SU-DHL-6 (cell line): Measurements from ENCODE around the gene XRCC6.

Source experiments
- H2AFZ ChIP-seq: fragments of 200-600 bp; sonication (generic); 2 replicates; pipeline ENCODE4 v1.6.1; 2014; ENCODE audit warnings: low read depth, mild to moderate bottlenecking, moderate library complexity, mixed read lengths, antibody characterized with exemption, low read length; ENCODE audit not compliant: severe bottlenecking
- H3F3A ChIP-seq: fragments of 200-600 bp; shearing (Covaris generic); 2 replicates; pipeline ENCODE4 v1.6.0; 2016; ENCODE audit warnings: antibody characterized with exemption, mild to moderate bottlenecking; ENCODE audit not compliant: insufficient read depth
- H3K27ac ChIP-seq: fragments of 200-600 bp; sonication (generic); 2 replicates; pipeline ENCODE4 v1.5.1; 2016; ENCODE audit warnings: low read depth, mild to moderate bottlenecking, low read length, moderate library complexity, mixed read lengths
- H3K27me3 ChIP-seq: fragments of 200-600 bp; sonication (generic), shearing (Covaris generic); 2 replicates; pipeline ENCODE4 v1.6.0; 2014; ENCODE audit warnings: mild to moderate bottlenecking, low read length
- H3K36me3 ChIP-seq: fragments of 200-600 bp; sonication (generic); 2 replicates; pipeline ENCODE4 v1.6.1; 2014; ENCODE audit warnings: mild to moderate bottlenecking, low read length, mixed read lengths
- H3K4me2 ChIP-seq: fragments of 300-600, 200-600 bp; shearing (Covaris generic), sonication (generic); 2 replicates; pipeline ENCODE4 v1.6.0; 2014; ENCODE audit warnings: low read length, low read depth, mild to moderate bottlenecking; ENCODE audit not compliant: poor library complexity, severe bottlenecking
- H3K4me3 ChIP-seq: fragments of 200-600 bp; sonication (generic); 2 replicates; pipeline ENCODE4 v1.5.1; 2014; ENCODE audit warnings: antibody characterized with exemption, low read length, mild to moderate bottlenecking, mixed read lengths; ENCODE audit not compliant: insufficient read depth, poor library complexity, severe bottlenecking
- H3K79me2 ChIP-seq: fragments of 200-600 bp; sonication (generic); 2 replicates; pipeline ENCODE4 v1.6.1; 2014; ENCODE audit warnings: mild to moderate bottlenecking, low read length, moderate library complexity; ENCODE audit not compliant: insufficient read depth
- H3K9ac ChIP-seq: fragments of 200-600 bp; sonication (generic); 2 replicates; pipeline ENCODE4 v1.7.0; 2014; ENCODE audit warnings: mild to moderate bottlenecking, low read length
- H3K9me2 ChIP-seq: fragments of 200-600 bp; sonication (generic); replicated peaks from 2 replicates; pipeline ENCODE4 v1.6.1; 2014; ENCODE audit warnings: low read length; ENCODE audit not compliant: insufficient read depth
- H3K9me3 ChIP-seq: fragments of 200-600 bp; sonication (generic); 2 replicates; pipeline ENCODE4 v1.6.1; 2014; ENCODE audit warnings: low read length, mixed read lengths; ENCODE audit not compliant: insufficient read depth
- H4K20me1 ChIP-seq: fragments of 200-600 bp; sonication (generic); 2 replicates; pipeline ENCODE4 v1.6.1; 2014; ENCODE audit warnings: low read depth, mild to moderate bottlenecking, antibody characterized with exemption, low read length, moderate library complexity, mixed read lengths
- EZH2phosphoT487 ChIP-seq: fragments of 200-600 bp; sonication (generic), shearing (Covaris generic); conservative IDR thresholded peaks from 2 replicates; pipeline ENCODE4 v1.6.1; 2018; ENCODE audit warnings: mild to moderate bottlenecking, antibody characterized with exemption, low read length, moderate library complexity, mixed read lengths
- TF ChIP-seq, protein P1 (sequence below): fragments of 200-600 bp; sonication (generic); IDR thresholded peaks from one replicate; pipeline ENCODE4 v1.5.1; 2017; ENCODE audit warnings: antibody characterized with exemption, mild to moderate bottlenecking, low read length, moderate library complexity; ENCODE audit not compliant: insufficient read depth, poor library complexity, severe bottlenecking

The XRCC6 gene

DNA sequence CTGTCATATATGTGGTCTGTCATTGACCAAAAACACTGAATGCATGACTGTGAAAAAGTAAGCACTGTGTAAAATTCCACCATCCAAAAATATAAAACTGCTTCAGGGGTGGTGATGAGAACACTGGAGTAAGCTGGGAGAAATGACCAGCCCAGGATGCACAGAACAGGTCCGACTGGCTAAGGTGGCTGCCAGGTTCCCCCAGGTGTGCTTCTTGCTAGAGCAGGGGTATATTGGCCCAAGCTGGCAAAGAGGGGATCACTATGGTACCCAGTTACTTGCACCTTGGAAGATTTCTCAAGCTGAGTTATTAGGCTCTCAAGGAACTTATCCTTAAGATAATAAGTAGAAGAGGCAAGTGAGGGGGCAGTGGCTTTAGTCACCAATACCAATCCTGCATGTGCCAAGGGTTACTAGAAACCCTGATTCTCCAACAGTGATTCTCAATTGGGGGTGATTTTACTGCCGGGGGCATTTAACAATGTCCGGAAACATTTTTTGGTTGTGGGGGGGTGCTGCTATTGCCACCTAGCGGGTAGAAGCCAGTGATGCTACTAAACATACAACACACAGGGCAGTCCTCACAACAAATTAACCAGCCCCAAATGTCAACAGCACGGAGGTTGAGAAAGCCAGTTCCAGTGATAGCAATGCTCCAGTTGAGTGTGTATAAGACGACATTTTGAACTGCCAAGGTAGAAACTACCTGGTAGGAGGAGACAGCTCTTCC is 51.9 kb downstream of the XRCC6 start:
- no peak for TF ChIP-seq EZH2phosphoT487
- TF ChIP-seq, protein P1, sequence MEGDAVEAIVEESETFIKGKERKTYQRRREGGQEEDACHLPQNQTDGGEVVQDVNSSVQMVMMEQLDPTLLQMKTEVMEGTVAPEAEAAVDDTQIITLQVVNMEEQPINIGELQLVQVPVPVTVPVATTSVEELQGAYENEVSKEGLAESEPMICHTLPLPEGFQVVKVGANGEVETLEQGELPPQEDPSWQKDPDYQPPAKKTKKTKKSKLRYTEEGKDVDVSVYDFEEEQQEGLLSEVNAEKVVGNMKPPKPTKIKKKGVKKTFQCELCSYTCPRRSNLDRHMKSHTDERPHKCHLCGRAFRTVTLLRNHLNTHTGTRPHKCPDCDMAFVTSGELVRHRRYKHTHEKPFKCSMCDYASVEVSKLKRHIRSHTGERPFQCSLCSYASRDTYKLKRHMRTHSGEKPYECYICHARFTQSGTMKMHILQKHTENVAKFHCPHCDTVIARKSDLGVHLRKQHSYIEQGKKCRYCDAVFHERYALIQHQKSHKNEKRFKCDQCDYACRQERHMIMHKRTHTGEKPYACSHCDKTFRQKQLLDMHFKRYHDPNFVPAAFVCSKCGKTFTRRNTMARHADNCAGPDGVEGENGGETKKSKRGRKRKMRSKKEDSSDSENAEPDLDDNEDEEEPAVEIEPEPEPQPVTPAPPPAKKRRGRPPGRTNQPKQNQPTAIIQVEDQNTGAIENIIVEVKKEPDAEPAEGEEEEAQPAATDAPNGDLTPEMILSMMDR, result peak; percentile 70
- Histone ChIP-seq H3K79me2 (peaks cover 14% of the 10 kb centered on the region; the same call in 1 of the 2 replicates), H2AFZ (no peak overlapping the region), H3K9ac (no peak overlapping the region), H3K4me2 (no peak overlapping the region), H4K20me1 (no peaks in the 10 kb centered on the region), H3K4me3 (no peak overlapping the region), H3K9me3 (no peaks in the 10 kb centered on the region), H3F3A (peaks cover 13% of the 10 kb centered on the region), H3K27me3 (no peaks in the 10 kb centered on the region), H3K27ac (no peak overlapping the region), H3K36me3 (0 out of 2 replicates have a peak, but pooled peaks cover 2% of the 10 kb centered on the region), H3K9me2 (no peaks in the 10 kb centered on the region)

DNA sequence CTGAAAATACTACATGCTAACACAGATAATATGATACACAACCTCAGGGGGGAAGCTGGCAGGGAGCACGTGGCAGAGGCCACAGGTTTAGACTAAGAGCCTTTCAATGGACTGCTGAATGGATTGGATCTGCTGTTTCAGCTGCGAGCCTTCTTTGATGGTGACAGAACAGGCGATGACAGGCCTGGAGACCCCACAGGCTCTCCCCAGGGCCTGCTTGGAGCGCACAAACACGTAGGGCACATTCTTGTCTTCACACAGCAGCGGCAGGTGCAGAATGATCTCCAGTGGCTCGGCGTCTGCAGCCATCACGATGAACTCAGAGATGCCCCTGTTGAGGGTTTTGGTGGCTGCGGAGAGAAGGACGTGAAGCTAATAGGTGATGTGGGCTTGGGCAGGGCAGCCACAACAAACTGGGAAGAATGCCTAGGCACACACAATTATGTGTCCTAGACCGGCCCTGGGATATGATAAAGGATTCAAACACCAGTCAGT is 53.8 kb downstream of the XRCC6 start:
- Histone ChIP-seq H3K9ac (no peak overlapping the region), H3K79me2 (peaks cover 30% of the 10 kb centered on the region), H3K9me3 (no peaks in the 10 kb centered on the region), H4K20me1 (no peaks in the 10 kb centered on the region; the same call in 1 of the 2 replicates), H3K9me2 (no peaks in the 10 kb centered on the region), H3K4me3 (no peak overlapping the region), H3K4me2 (no peak overlapping the region), H3K36me3 (peaks cover 12% of the 10 kb centered on the region; the same call in 1 of the 2 replicates), H3F3A (peaks cover 13% of the 10 kb centered on the region), H3K27me3 (no peaks in the 10 kb centered on the region), H2AFZ (no peak overlapping the region), H3K27ac (no peak overlapping the region)
- TF ChIP-seq, protein P1, result no peak
- TF ChIP-seq EZH2phosphoT487, result no peak

DNA sequence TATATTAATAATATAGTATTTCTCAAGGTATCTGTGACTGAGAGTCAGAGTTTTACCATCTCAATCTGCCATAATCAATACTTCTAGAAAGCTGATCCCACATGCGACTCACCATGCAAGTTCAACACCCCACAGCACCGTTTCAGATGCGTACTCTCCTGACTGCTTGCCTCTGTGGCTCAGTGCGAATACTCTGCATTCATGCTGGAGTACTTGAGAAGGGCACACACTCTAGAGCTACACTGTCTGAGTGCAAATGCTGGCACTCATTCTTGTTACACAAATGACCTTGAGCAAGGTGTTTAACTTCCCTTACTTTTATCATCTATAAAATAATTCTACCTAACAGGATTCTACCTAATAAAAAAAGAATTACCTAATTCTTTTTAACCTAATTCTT is 55.0 kb downstream of the XRCC6 start:
- Histone ChIP-seq H3K9me3 (no peaks in the 10 kb centered on the region), H3F3A (peaks cover 16% of the 10 kb centered on the region), H3K36me3 (peaks cover 17% of the 10 kb centered on the region; the same call in 1 of the 2 replicates), H3K9ac (no peak overlapping the region), H3K4me2 (no peak overlapping the region), H3K4me3 (no peak overlapping the region), H2AFZ (no peak overlapping the region), H3K27me3 (no peaks in the 10 kb centered on the region), H3K79me2 (peaks cover 43% of the 10 kb centered on the region), H3K9me2 (no peaks in the 10 kb centered on the region), H3K27ac (no peak overlapping the region), H4K20me1 (peaks cover 3% of the 10 kb centered on the region; the same call in 1 of the 2 replicates)
- no peak for TF ChIP-seq EZH2phosphoT487
- TF ChIP-seq, protein P1, result no peak
